ENCODE data around the gene RASA3. TPM values are rescaled to one million over a fixed set of nuclear protein-coding genes. Genes with fewer than 3 reads are reported as not detected.

RASA3 gene
- total RNA-seq, 1 experiment from 2014 or later: 10.0 TPM

GRCh38 chr13:114010401-114011101, 121.9 kb downstream of the RASA3 start:
- Histone ChIP-seq H3K4me2 (no peak overlapping the region), H3K4me1 (replicated peaks; ENCODE audit: insufficient read depth) (0 out of 2 replicates have a peak, but pooled peaks cover 4% of the 10 kb centered on the region), H3K36me3 (ENCODE audit: low read depth) (no peaks in the 10 kb centered on the region), H3K27ac (no peak overlapping the region), H3K9me3 (ENCODE audit: insufficient read depth, low read depth) (no peaks in the 10 kb centered on the region), H3K4me3 (no peak overlapping the region), H2AFZ (no peak overlapping the region), H3K27me3 (ENCODE audit: insufficient read depth, low read depth) (no peaks in the 10 kb centered on the region), H3K9me2 (ENCODE audit: insufficient read depth) (no peaks in the 10 kb centered on the region), H4K20me1 (ENCODE audit: insufficient read depth) (no peaks in the 10 kb centered on the region), H3K79me2 (ENCODE audit: low read depth) (no peaks in the 10 kb centered on the region), H3F3A (ENCODE audit: insufficient read depth, low read depth) (peaks cover 4% of the 10 kb centered on the region; the same call in 1 of the 2 replicates)
- POLR2A ChIA-PET (ENCODE audit: unreplicated experiment): no interaction called here
- DNase-seq: no peak
- no TSS peak for BruUV-seq (replicated peaks)
- CTCF ChIA-PET: no interaction called here
- intact Hi-C loops (cut with micrococcal nuclease; ENCODE audit: unreplicated experiment): no loop called here
- no peak for TF ChIP-seq CTCF (conservative IDR thresholded peaks at IDR 0.05)
- no peak for TF ChIP-seq EZH2 (IDR thresholded peaks at IDR 0.05; ENCODE audit: low read depth)

GRCh38 chr13:114009590-114010400, 122.6 kb downstream of the RASA3 start:
- POLR2A ChIA-PET (ENCODE audit: unreplicated experiment): no interaction called here

More at GRCh38 chr13:114009590-114010400, 122.6 kb downstream of the RASA3 start:
- Histone ChIP-seq H3K9me3 (ENCODE audit: insufficient read depth, low read depth) (no peaks in the 10 kb centered on the region), H3K27me3 (ENCODE audit: insufficient read depth, low read depth) (no peaks in the 10 kb centered on the region), H4K20me1 (ENCODE audit: insufficient read depth) (no peaks in the 10 kb centered on the region), H3F3A (ENCODE audit: insufficient read depth, low read depth) (peaks cover 4% of the 10 kb centered on the region; the same call in 1 of the 2 replicates), H3K4me1 (replicated peaks; ENCODE audit: insufficient read depth) (no peaks in the 10 kb centered on the region), H2AFZ (no peak overlapping the region), H3K79me2 (ENCODE audit: low read depth) (no peaks in the 10 kb centered on the region), H3K9me2 (ENCODE audit: insufficient read depth) (no peaks in the 10 kb centered on the region), H3K4me3 (no peak overlapping the region), H3K27ac (no peak overlapping the region), H3K4me2 (no peak overlapping the region), H3K36me3 (ENCODE audit: low read depth) (no peaks in the 10 kb centered on the region)
- intact Hi-C loops (cut with micrococcal nuclease; ENCODE audit: unreplicated experiment): no loop called here
- TF ChIP-seq CTCF (conservative IDR thresholded peaks at IDR 0.05): no peak
- TF ChIP-seq EZH2 (IDR thresholded peaks at IDR 0.05; ENCODE audit: low read depth): no peak
- CTCF ChIA-PET: no interaction called here
- DNase-seq: no peak
- no TSS peak for BruUV-seq (replicated peaks)
